Type B pancreatic cell (in vitro differentiated cells): ENCODE data around the gene IGF1R. TPM values are rescaled to one million over a fixed set of nuclear protein-coding genes. Genes with fewer than 3 reads are reported as not detected.

Source experiments
- DNase-seq: peaks from one replicate; pipeline ENCODE4 v3.0.0; 2021; ENCODE audit warnings: mixed read lengths; ENCODE audit not compliant: unreplicated experiment; ENCODE audit errors: extremely low spot score
- H3K27ac Mint-ChIP-seq: 2 replicates; pipeline ENCODE4 v1.8.0; 2021; ENCODE audit warnings: mild to moderate bottlenecking, mixed read lengths
- H3K27me3 Mint-ChIP-seq: 2 replicates; pipeline ENCODE4 v1.8.0; 2021; ENCODE audit warnings: mixed read lengths
- H3K36me3 Mint-ChIP-seq: 2 replicates; pipeline ENCODE4 v1.8.0; 2021; ENCODE audit warnings: mixed read lengths
- H3K4me1 Mint-ChIP-seq: one replicate; pipeline ENCODE4 v1.8.0; 2021; ENCODE audit warnings: mixed read lengths; ENCODE audit not compliant: unreplicated experiment
- H3K4me3 Mint-ChIP-seq: 2 replicates; pipeline ENCODE4 v1.8.0; 2021; ENCODE audit warnings: mild to moderate bottlenecking, mixed read lengths
- H3K9me3 Mint-ChIP-seq: 2 replicates; pipeline ENCODE4 v1.8.0; 2021; ENCODE audit warnings: mixed read lengths
- CTCF ChIP-seq: fragments of 200-600 bp; sonication (generic); conservative IDR thresholded peaks from 2 replicates; pipeline ENCODE4 v1.5.0; 2021; ENCODE audit warnings: antibody characterized with exemption, mild to moderate bottlenecking
- total RNA-seq: library from RNA; stranded (reverse); gene quantifications from 2 replicates; pipeline ENCODE4 v1.2.1, GENCODE V29; 2021; ENCODE audit warnings: low replicate concordance

The IGF1R gene
- total RNA-seq, 1 donor from 2014 or later: 87.1 TPM

GRCh38 chr15:98785431-98785806 lies 137.1 kb downstream of the IGF1R start:
- no peaks in the 10 kb centered on the region for H3K27me3 Mint-ChIP-seq
- peak overlapping the region; percentile 49 for H3K4me3 Mint-ChIP-seq
- peak overlapping the region; percentile 7 for H3K27ac Mint-ChIP-seq
- no peak for DNase-seq
- H3K4me1 Mint-ChIP-seq: peaks cover 56% of the 10 kb centered on the region
- no peaks in the 10 kb centered on the region for H3K36me3 Mint-ChIP-seq
- no peaks in the 10 kb centered on the region for H3K9me3 Mint-ChIP-seq
- TF ChIP-seq CTCF: no peak

- H3K27me3 Mint-ChIP-seq: no peaks in the 10 kb centered on the region
These were observed 137.7 kb downstream of the IGF1R start for GRCh38 chr15:98785807-98786621.

GRCh38 chr15:98786717-98787116 lies 138.4 kb downstream of the IGF1R start:
- Mint-ChIP-seq H3K36me3 (no peaks in the 10 kb centered on the region), H3K9me3 (no peaks in the 10 kb centered on the region), H3K4me1 (peaks cover 68% of the 10 kb centered on the region), H3K27me3 (no peaks in the 10 kb centered on the region), H3K27ac (no peak overlapping the region), H3K4me3 (peak overlapping the region; percentile 0)
- no peak for TF ChIP-seq CTCF
- DNase-seq: no peak

More at GRCh38 chr15:98785807-98786621, 137.7 kb downstream of the IGF1R start:
- Mint-ChIP-seq H3K27ac (peak overlapping the region; percentile 7), H3K4me1 (peaks cover 62% of the 10 kb centered on the region), H3K9me3 (no peaks in the 10 kb centered on the region), H3K4me3 (peak overlapping the region; percentile 49), H3K36me3 (no peaks in the 10 kb centered on the region)
- DNase-seq: no peak
- no peak for TF ChIP-seq CTCF

- H3K27ac Mint-ChIP-seq: no peak overlapping the region
These were observed 138.9 kb downstream of the IGF1R start for GRCh38 chr15:98787194-98787593.

GRCh38 chr15:98787936-98788757 lies 139.8 kb downstream of the IGF1R start:
- no peak for TF ChIP-seq CTCF
- no peak for DNase-seq
- H3K9me3 Mint-ChIP-seq: no peaks in the 10 kb centered on the region
- no peaks in the 10 kb centered on the region for H3K27me3 Mint-ChIP-seq
- peaks cover 74% of the 10 kb centered on the region for H3K4me1 Mint-ChIP-seq
- no peak overlapping the region for H3K4me3 Mint-ChIP-seq
- peak overlapping the region; percentile 0 for H3K27ac Mint-ChIP-seq
- no peaks in the 10 kb centered on the region for H3K36me3 Mint-ChIP-seq

More at GRCh38 chr15:98787194-98787593, 138.9 kb downstream of the IGF1R start:
- Mint-ChIP-seq H3K4me3 (no peak overlapping the region), H3K4me1 (peaks cover 72% of the 10 kb centered on the region), H3K36me3 (no peaks in the 10 kb centered on the region), H3K9me3 (no peaks in the 10 kb centered on the region), H3K27me3 (no peaks in the 10 kb centered on the region)
- DNase-seq: no peak
- no peak for TF ChIP-seq CTCF
